ENCODE measurements around the gene EMX1. TPM values are rescaled to one million over a fixed set of nuclear protein-coding genes. Genes with fewer than 3 reads are reported as not detected.

EMX1 gene
- total RNA-seq, 1 experiment from 2014 or later: not detected

- peak; percentile 51 for DNase-seq (ENCODE audit: low read depth)
Measured at GRCh38 chr2:72980535-72981217, 63.4 kb downstream of the EMX1 start.

- no peak for DNase-seq (ENCODE audit: low read depth)
Measured at GRCh38 chr2:72981536-72981935, 64.2 kb downstream of the EMX1 start.

- peak; percentile 51 for DNase-seq (ENCODE audit: low read depth)
Measured at GRCh38 chr2:72982219-72982618, 64.9 kb downstream of the EMX1 start.

GRCh38 chr2:72982781-72983499, 65.6 kb downstream of the EMX1 start:
- no peak for DNase-seq (ENCODE audit: low read depth)

GRCh38 chr2:72983500-72984161, 66.3 kb downstream of the EMX1 start:
- DNase-seq (ENCODE audit: low read depth): no peak

GRCh38 chr2:72984172-72984671, 66.9 kb downstream of the EMX1 start:
- DNase-seq (ENCODE audit: low read depth): no peak

Other genes with a start within 250 kb of the EMX1 start
- 6.6 and 18.5 TPM in 2 replicates for gene EXOC6B, start 91.5 kb upstream of the EMX1 start, total RNA-seq (2014; rRNA removed; shearing (Covaris generic))
- 24.6 and 29.9 TPM in 2 replicates for gene SPR, start 30.1 kb upstream of the EMX1 start, total RNA-seq (2014; rRNA removed; shearing (Covaris generic))
- gene SFXN5, start 154.2 kb downstream of the EMX1 start, total RNA-seq (2014; rRNA removed; shearing (Covaris generic)): 7.9 and 17.3 TPM in 2 replicates
- 19.4 and 40.8 TPM in 2 replicates for gene RAB11FIP5, start 195.4 kb downstream of the EMX1 start, total RNA-seq (2014; rRNA removed; shearing (Covaris generic))